ENCODE data around the gene COL23A1.

COL23A1 gene

DNA sequence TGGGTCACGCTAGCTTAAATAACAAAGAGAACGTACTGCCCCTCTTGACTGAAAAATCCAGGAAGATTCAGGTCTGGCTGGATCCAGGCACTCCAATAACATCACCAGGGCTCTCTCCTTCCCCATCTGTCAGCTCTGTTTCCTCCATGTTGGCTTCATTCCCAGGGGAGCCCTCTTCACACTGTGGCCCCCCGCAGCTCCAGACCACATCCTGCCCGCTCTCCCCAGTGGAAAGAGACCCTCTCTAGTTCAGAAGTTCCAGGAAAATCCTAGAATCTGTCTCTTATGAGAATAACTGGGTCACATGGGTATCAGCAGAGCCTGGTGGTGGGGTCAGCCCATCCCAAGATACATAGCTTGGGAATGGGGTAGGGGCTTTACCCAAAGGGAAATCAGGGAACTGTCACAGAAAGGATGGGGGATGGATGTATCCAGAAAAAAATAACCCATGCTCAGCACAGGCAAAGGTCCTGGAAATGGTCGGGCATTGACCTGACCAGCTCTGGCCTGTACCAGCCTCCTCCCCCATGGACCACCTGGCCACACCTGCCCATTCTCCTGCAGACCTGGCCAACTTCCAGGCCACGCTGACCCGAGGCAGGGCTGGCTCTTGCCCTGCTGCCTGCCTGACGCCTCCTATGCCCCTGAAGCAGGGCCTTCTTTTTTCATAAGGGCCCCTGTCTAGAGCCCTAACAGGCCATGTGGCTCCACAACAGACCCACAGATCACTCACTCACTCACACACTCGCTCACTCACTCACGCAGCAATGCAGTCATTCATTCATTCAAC, 65.9 kb downstream of the COL23A1 start:
- Histone ChIP-seq H3K27ac (no peak overlapping the region), H3K4me1 (ENCODE audit: control insufficient read depth in 1 of 2, insufficient read depth in 1 of 2, low read depth in 1 of 2, low read length in 1 of 2) (peaks cover 13 to 14% of the 10 kb centered on the region in 2 experiments), H3K4me3 (ENCODE audit: low read depth in 1 of 2, low read length in 1 of 2) (no peak overlapping the region), H3K36me3 (no peaks in the 10 kb centered on the region), H3K9me3 (no peaks in the 10 kb centered on the region), H3K27me3 (no peaks in the 10 kb centered on the region)
- TF ChIP-seq, protein P1, sequence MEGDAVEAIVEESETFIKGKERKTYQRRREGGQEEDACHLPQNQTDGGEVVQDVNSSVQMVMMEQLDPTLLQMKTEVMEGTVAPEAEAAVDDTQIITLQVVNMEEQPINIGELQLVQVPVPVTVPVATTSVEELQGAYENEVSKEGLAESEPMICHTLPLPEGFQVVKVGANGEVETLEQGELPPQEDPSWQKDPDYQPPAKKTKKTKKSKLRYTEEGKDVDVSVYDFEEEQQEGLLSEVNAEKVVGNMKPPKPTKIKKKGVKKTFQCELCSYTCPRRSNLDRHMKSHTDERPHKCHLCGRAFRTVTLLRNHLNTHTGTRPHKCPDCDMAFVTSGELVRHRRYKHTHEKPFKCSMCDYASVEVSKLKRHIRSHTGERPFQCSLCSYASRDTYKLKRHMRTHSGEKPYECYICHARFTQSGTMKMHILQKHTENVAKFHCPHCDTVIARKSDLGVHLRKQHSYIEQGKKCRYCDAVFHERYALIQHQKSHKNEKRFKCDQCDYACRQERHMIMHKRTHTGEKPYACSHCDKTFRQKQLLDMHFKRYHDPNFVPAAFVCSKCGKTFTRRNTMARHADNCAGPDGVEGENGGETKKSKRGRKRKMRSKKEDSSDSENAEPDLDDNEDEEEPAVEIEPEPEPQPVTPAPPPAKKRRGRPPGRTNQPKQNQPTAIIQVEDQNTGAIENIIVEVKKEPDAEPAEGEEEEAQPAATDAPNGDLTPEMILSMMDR (IDR thresholded peaks at IDR 0.05): no peak

GRCh38 chr5:178522361-178522760, 67.8 kb downstream of the COL23A1 start:
- no peaks in the 10 kb centered on the region for H3K9me3 ChIP-seq
- no peak overlapping the region for H3K4me3 ChIP-seq (ENCODE audit: low read depth in 1 of 2, low read length in 1 of 2)
- TF ChIP-seq, protein P1 (IDR thresholded peaks at IDR 0.05): no peak
- peaks cover 9 to 14% of the 10 kb centered on the region in 2 experiments for H3K4me1 ChIP-seq (ENCODE audit: control insufficient read depth in 1 of 2, insufficient read depth in 1 of 2, low read depth in 1 of 2, low read length in 1 of 2)
- H3K36me3 ChIP-seq: no peaks in the 10 kb centered on the region
- H3K27me3 ChIP-seq: no peaks in the 10 kb centered on the region
- no peak overlapping the region for H3K27ac ChIP-seq

DNA sequence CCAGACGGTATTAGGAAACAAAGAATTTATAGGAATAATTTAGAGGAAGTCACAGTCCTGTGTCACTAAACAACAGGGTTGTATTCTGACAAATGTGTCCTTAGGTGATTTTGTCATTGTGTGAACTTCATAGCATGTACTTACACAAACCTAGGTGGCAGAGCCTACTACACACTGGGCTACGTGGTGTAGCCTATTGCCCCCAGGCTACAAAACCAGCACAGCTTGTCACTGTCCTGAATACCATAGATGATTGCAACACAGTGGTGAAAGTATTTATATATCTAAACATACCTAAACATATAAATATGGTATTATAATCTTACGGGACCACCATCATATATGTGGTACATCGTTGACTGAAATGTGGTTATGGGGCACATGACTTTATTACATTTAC, 69.3 kb downstream of the COL23A1 start:
- H3K4me1 ChIP-seq (ENCODE audit: control insufficient read depth in 1 of 2, insufficient read depth in 1 of 2, low read depth in 1 of 2, low read length in 1 of 2): peaks cover 14 to 15% of the 10 kb centered on the region in 2 experiments
- H3K9me3 ChIP-seq: no peaks in the 10 kb centered on the region
- no peak overlapping the region for H3K4me3 ChIP-seq (ENCODE audit: low read depth in 1 of 2, low read length in 1 of 2)
- no peaks in the 10 kb centered on the region for H3K36me3 ChIP-seq
- H3K27me3 ChIP-seq: no peaks in the 10 kb centered on the region
- TF ChIP-seq, protein P1 (IDR thresholded peaks at IDR 0.05): no peak
- H3K27ac ChIP-seq: no peak overlapping the region

- Histone ChIP-seq H3K36me3 (no peaks in the 10 kb centered on the region), H3K4me1 (ENCODE audit: control insufficient read depth in 1 of 2, insufficient read depth in 1 of 2, low read depth in 1 of 2, low read length in 1 of 2) (peaks cover 18 to 24% of the 10 kb centered on the region in 2 experiments)
- TF ChIP-seq, protein P1 (IDR thresholded peaks at IDR 0.05): no peak
These were observed 70.4 kb downstream of the COL23A1 start for GRCh38 chr5:178519804-178520203.

GRCh38 chr5:178519155-178519554, 71.0 kb downstream of the COL23A1 start:
- Histone ChIP-seq H3K4me3 (ENCODE audit: low read depth in 1 of 2, low read length in 1 of 2) (no peak overlapping the region), H3K4me1 (ENCODE audit: control insufficient read depth in 1 of 2, insufficient read depth in 1 of 2, low read depth in 1 of 2, low read length in 1 of 2) (peaks cover 18 to 24% of the 10 kb centered on the region in 2 experiments), H3K27ac (no peak overlapping the region), H3K9me3 (no peaks in the 10 kb centered on the region), H3K27me3 (no peaks in the 10 kb centered on the region), H3K36me3 (no peaks in the 10 kb centered on the region)
- TF ChIP-seq, protein P1 (IDR thresholded peaks at IDR 0.05): no peak

More at GRCh38 chr5:178519804-178520203, 70.4 kb downstream of the COL23A1 start:
- no peaks in the 10 kb centered on the region for H3K27me3 ChIP-seq
- no peak overlapping the region for H3K4me3 ChIP-seq (ENCODE audit: low read depth in 1 of 2, low read length in 1 of 2)
- no peak overlapping the region for H3K27ac ChIP-seq
- no peaks in the 10 kb centered on the region for H3K9me3 ChIP-seq

All from neutrophil (primary cell).